SU-DHL-6 (cell line): Measurements from ENCODE around the gene ZNF618.

ENCODE experiments used
- H2AFZ ChIP-seq: fragments of 200-600 bp; sonication (generic); 2 replicates; pipeline ENCODE4 v1.6.1; 2014; ENCODE audit warnings: low read depth, mild to moderate bottlenecking, moderate library complexity, mixed read lengths, antibody characterized with exemption, low read length; ENCODE audit not compliant: severe bottlenecking
- H3F3A ChIP-seq: fragments of 200-600 bp; shearing (Covaris generic); 2 replicates; pipeline ENCODE4 v1.6.0; 2016; ENCODE audit warnings: antibody characterized with exemption, mild to moderate bottlenecking; ENCODE audit not compliant: insufficient read depth
- H3K27ac ChIP-seq: fragments of 200-600 bp; sonication (generic); 2 replicates; pipeline ENCODE4 v1.5.1; 2016; ENCODE audit warnings: low read depth, mild to moderate bottlenecking, low read length, moderate library complexity, mixed read lengths
- H3K27me3 ChIP-seq: fragments of 200-600 bp; sonication (generic), shearing (Covaris generic); 2 replicates; pipeline ENCODE4 v1.6.0; 2014; ENCODE audit warnings: mild to moderate bottlenecking, low read length
- H3K36me3 ChIP-seq: fragments of 200-600 bp; sonication (generic); 2 replicates; pipeline ENCODE4 v1.6.1; 2014; ENCODE audit warnings: mild to moderate bottlenecking, low read length, mixed read lengths
- H3K4me2 ChIP-seq: fragments of 300-600, 200-600 bp; shearing (Covaris generic), sonication (generic); 2 replicates; pipeline ENCODE4 v1.6.0; 2014; ENCODE audit warnings: low read length, low read depth, mild to moderate bottlenecking; ENCODE audit not compliant: poor library complexity, severe bottlenecking
- H3K4me3 ChIP-seq: fragments of 200-600 bp; sonication (generic); 2 replicates; pipeline ENCODE4 v1.5.1; 2014; ENCODE audit warnings: antibody characterized with exemption, low read length, mild to moderate bottlenecking, mixed read lengths; ENCODE audit not compliant: insufficient read depth, poor library complexity, severe bottlenecking
- H3K79me2 ChIP-seq: fragments of 200-600 bp; sonication (generic); 2 replicates; pipeline ENCODE4 v1.6.1; 2014; ENCODE audit warnings: mild to moderate bottlenecking, low read length, moderate library complexity; ENCODE audit not compliant: insufficient read depth
- H3K9ac ChIP-seq: fragments of 200-600 bp; sonication (generic); 2 replicates; pipeline ENCODE4 v1.7.0; 2014; ENCODE audit warnings: mild to moderate bottlenecking, low read length
- H3K9me2 ChIP-seq: fragments of 200-600 bp; sonication (generic); replicated peaks from 2 replicates; pipeline ENCODE4 v1.6.1; 2014; ENCODE audit warnings: low read length; ENCODE audit not compliant: insufficient read depth
- H3K9me3 ChIP-seq: fragments of 200-600 bp; sonication (generic); 2 replicates; pipeline ENCODE4 v1.6.1; 2014; ENCODE audit warnings: low read length, mixed read lengths; ENCODE audit not compliant: insufficient read depth
- H4K20me1 ChIP-seq: fragments of 200-600 bp; sonication (generic); 2 replicates; pipeline ENCODE4 v1.6.1; 2014; ENCODE audit warnings: low read depth, mild to moderate bottlenecking, antibody characterized with exemption, low read length, moderate library complexity, mixed read lengths
- CTCF ChIP-seq: fragments of 200-600 bp; sonication (generic); IDR thresholded peaks from one replicate; pipeline ENCODE4 v1.5.1; 2017; ENCODE audit warnings: antibody characterized with exemption, mild to moderate bottlenecking, low read length, moderate library complexity; ENCODE audit not compliant: insufficient read depth, poor library complexity, severe bottlenecking
- EZH2phosphoT487 ChIP-seq: fragments of 200-600 bp; sonication (generic), shearing (Covaris generic); conservative IDR thresholded peaks from 2 replicates; pipeline ENCODE4 v1.6.1; 2018; ENCODE audit warnings: mild to moderate bottlenecking, antibody characterized with exemption, low read length, moderate library complexity, mixed read lengths

The ZNF618 gene

GRCh38 chr9:114012126-114012525 lies 136.0 kb downstream of the ZNF618 start:
- Histone ChIP-seq H3K9me3 (no peaks in the 10 kb centered on the region), H3K79me2 (no peaks in the 10 kb centered on the region), H2AFZ (no peak overlapping the region), H4K20me1 (no peaks in the 10 kb centered on the region), H3K4me2 (no peak overlapping the region), H3K36me3 (no peaks in the 10 kb centered on the region), H3K27me3 (no peaks in the 10 kb centered on the region), H3K4me3 (no peak overlapping the region), H3K9ac (no peak overlapping the region), H3K9me2 (no peaks in the 10 kb centered on the region), H3F3A (no peaks in the 10 kb centered on the region), H3K27ac (no peak overlapping the region)
- TF ChIP-seq CTCF (no peak), EZH2phosphoT487 (no peak)

- TF ChIP-seq CTCF: no peak
- no peak for TF ChIP-seq EZH2phosphoT487
- Histone ChIP-seq H3F3A (no peaks in the 10 kb centered on the region), H2AFZ (no peak overlapping the region), H3K4me2 (no peak overlapping the region), H4K20me1 (no peaks in the 10 kb centered on the region), H3K9ac (no peak overlapping the region), H3K27me3 (no peaks in the 10 kb centered on the region), H3K27ac (no peak overlapping the region), H3K4me3 (no peak overlapping the region), H3K9me2 (no peaks in the 10 kb centered on the region), H3K36me3 (no peaks in the 10 kb centered on the region), H3K79me2 (no peaks in the 10 kb centered on the region), H3K9me3 (no peaks in the 10 kb centered on the region)
These were observed 137.9 kb downstream of the ZNF618 start for GRCh38 chr9:114014044-114014443.

- no peaks in the 10 kb centered on the region for H3K36me3 ChIP-seq
- no peak overlapping the region for H2AFZ ChIP-seq
- no peak overlapping the region for H3K4me3 ChIP-seq
- H3K27me3 ChIP-seq: no peaks in the 10 kb centered on the region
- no peak overlapping the region for H3K4me2 ChIP-seq
- H3K27ac ChIP-seq: no peak overlapping the region
- H3K9me2 ChIP-seq: no peaks in the 10 kb centered on the region
- H3K9ac ChIP-seq: no peak overlapping the region
- H4K20me1 ChIP-seq: no peaks in the 10 kb centered on the region
- no peaks in the 10 kb centered on the region for H3K9me3 ChIP-seq
- H3F3A ChIP-seq: no peaks in the 10 kb centered on the region
- no peaks in the 10 kb centered on the region for H3K79me2 ChIP-seq
- TF ChIP-seq CTCF: no peak
- TF ChIP-seq EZH2phosphoT487: no peak
These were observed 139.5 kb downstream of the ZNF618 start for GRCh38 chr9:114015607-114016006.
